Stimulated activated CD4-positive, alpha-beta T cell treated with anti-CD3 and anti-CD28 coated beads, Interleukin-12 subunit alpha, Interleukin-12 subunit beta, amount 100 ng/mL, for 24 hours (primary cell): ENCODE measurements around the gene ELOF1.
"Not testable (repeated sequence)": the region's sequence is repeated elsewhere in the genome, so short reads cannot be mapped to it uniquely, and the experiment has no call there.

Experiments used
- DNase-seq, 2 experiments: peaks; one replicate each; pipeline ENCODE4 v3.0.0-alpha.2; 2020; ENCODE audit warnings: low read depth in 2 of 2

ELOF1 gene

DNA sequence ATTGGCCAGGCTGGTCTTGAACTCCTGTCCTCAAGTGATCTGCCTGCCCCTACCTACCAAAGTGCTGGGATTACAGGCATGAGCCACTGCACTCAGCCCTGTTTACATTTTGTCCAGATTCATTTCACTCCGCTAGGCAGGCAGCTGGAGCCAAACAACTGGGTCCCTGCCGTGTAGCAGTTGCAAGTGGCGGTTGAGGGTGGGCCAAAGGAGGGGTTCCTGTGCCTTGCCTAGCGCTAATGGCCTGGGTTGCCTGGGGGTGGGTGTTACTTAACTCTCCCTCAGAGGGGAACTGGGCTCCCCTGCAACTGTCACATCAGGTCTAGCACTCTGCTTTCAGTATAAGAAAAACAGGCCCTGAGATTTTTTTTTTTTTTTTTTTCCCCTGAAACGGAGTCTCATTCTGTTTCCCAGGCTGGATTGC, 11.0 kb upstream of the ELOF1 start:
- no peak for DNase-seq

DNA sequence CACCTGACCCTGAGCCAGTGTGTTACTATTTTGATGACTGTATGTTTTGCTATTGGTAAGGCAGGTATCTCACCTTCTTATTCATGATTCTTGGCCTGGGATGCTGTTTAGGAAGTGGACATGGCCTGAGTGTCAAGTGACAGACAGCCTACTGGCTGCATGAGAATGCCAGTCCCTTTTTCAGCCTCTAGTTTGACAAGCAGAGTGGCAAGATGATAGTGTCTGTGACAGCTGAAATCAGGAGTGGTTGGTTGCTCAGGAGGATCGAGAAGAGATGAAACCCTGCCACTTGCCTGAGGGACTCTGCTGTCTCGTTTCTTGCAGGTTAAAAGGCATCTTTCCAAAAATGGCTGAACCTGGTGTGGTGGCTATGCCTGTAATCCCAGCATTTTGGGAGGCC, 7.1 kb upstream of the ELOF1 start:
- no peak for DNase-seq

DNA sequence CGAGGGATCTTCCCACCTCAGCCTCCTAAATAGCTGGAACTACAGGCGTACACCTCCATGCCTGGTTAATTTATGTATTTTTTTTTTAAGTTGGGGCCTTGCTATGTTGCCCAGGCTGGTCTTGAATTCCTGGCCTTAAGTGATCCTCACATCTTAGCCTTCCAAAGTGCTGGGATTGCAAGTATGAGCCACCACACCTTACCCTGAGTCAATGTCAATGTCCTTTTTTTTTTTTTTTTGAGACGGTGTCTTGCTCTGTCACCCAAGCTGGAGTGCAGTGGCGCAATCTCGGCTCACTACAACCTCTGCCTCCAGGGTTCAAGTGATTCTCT, 6.6 kb upstream of the ELOF1 start:
- not testable (repeated sequence) for DNase-seq

DNA sequence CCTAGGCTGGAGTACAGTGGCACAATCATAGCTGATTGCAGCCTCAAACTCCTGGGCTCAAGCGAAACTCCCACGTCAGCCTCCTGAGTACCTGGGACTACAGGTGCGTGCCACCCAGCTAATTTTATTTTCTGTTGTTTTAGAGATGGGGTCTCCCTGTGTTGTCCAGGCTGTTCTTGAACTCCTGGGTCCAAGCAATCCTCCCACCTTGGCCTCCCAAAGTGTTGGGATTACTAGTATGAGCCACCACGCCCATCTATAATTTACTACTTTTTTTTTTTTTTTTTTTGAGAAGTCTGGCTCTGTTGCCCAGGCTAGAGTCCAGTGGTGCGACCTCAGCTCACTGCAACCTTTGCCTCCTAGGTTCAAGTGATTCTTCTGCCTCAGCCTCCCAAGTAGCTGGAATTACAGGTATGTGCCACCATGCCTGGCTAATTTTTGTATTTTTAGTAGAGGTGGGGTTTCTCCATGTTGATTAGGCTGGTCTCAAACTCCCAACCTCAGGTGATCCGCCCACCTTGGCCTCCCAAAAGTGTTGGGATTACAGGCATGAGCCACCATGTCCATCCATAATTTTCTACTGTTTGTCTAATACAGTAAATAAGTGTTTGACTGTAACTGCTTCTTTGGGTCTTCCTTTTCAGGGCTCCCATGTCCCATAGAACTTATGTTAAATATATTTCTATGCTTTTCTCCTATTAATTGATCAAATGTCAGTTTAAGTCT, 5.2 kb upstream of the ELOF1 start:
- DNase-seq = not testable (repeated sequence)

DNA sequence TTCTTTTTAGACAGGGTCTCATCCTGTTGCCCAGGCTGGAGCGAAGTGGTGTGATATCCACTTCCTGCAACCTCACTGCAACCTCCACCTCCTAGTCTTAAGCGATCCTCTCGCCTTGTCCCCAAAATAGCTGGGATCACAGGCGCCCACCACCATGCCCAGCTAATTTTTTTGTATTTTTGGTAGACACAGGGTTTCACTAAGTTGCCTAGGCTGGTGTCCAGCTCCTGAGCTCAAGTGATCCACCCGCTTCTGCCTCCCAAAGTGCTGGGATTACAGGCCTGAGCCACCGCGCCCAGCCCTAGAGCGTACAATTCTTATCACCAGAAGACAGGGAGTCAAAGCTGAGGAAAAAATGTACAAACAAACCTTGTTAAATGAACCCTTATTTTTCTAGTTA, 4.5 kb upstream of the ELOF1 start:
- DNase-seq = no peak

DNA sequence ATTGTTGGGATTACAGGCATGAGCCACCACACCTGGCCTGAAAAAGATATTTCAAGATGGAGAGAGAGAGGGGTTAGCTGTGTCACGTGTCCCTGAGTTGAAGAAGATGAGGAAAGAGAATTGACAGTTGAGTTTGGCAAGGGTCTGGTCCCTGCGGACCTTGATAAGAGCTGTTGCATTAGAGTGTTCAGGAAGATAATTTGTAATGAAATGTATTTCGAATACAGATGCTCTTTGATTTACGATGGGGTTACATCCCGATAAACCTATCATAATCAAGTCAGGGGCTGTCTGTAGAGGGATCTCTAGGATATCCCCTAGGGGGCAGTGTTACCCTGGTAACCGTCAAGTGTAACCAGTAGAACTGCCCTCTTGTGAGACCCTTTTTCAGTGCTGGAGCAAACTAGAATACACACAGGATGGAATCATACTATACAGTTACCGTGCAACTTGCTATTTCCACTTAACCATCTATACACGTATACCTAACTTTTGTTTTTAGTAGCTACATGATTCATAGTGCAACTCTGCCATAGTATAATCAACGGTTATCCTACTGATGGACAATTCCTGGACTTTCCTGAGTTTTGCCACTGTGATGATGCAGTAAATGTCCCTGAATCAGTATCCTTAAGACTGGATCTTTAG, 1.5 kb upstream of the ELOF1 start:
- DNase-seq = no peak

DNA sequence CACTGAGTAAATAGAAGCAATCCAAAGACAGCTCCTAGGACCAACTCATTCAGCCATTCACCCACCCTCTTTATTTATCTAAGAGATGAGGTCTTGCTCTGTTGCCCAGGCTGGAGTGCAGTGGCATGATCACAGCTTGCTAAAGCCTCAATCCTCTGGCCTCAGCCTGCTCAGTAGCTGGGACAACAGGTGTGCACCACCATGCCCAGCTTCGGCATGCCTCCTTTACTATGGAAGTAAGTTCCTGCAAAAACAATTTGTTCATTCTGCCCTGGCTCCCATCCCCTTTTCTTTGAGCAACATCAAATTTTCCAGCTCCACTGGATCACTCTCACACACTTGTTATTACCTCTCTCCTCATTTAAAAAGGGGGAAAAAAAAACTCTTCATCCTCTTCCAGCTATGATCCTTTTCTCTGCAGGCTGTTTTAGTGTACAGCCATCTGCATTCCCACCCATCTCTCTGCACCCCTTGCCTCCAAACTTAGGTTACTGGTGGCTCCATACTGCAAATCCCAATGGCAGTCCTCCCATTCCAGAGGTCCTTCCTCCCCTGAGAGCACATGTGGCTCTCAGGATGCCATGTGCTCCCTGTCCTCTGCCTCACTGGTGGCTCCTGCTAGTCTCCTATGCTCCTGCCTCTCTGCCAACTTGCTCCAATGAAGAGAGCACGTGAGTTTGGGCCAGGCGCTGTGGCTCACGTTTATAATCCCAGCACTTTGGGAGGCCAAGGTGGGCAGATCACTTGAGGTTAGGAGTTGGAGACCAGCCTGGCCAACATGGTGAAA, 2.2 kb downstream of the ELOF1 start:
- DNase-seq = no peak

DNA sequence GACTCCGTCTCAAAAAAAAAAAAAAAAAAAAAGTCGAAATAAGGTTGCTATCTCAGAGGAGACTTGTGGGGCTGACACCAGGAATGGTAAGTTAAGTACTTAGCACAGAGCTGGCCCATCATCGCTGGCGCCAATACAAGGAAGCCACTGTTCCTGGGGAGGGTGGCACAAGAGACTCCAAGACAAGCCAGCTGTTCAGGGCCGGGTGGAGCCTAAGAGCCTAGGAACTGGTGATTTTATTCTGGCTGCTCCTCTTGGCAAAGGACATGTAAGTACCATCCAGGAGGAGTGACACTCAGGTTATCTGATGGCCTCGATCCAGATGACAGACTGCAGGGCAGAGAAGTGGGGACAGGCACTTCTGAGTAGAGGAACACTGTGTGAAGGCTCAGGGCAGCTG, 3.8 kb downstream of the ELOF1 start:
- no peak for DNase-seq

DNA sequence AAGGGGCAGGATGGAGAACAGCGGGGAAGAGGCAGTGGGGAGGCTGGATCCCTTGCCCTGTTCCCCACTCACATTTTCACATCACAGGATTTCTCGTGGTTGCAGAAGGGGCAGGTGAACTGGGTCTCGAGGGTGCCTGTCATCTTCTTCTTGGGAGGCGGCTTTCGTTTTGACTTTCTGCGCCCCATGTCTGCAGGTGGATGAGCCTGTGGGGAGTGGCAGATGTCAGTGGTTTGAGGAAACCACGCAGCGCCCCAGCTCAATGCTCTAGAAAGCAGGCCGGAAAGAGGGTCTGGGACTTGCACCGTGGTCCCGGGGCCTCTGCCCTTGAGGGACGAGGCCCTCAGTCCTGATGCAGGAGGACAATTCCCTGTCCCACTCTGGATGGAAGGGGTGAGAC, 4.9 kb downstream of the ELOF1 start:
- no peak for DNase-seq

DNA sequence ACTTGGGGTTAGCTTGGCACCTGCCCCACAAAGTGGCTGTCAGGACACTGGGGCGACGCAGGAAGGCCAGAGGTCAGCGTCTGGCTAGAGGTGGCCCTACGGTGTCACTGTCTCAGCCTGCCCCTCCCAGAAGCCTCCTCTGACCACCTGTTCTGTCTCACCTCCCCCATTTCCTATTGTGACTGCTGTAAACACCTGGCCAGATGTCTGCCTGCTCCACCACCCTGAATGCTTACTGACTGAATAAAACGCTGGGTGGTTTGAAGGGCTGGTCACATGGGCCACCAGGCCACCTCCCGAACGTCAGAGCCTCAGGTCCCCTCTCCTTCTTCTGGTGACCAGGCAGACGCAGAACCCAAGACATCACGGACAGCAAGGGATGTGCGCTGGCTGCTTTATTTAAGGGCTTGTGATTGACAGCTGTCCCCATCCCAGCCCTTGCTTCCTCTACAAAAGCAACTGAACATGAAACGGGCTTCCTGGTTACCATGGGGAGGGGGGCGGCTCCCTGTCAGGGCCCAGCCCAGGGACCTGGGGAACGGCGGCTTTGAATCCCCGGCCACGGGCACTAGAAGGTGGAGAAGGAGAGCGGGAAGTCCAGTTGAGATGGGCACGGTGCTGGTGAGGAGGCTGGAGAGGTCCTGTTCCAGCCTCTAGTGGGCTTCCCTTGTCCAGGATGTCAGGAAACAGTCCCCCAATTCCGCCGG, 6.2 kb downstream of the ELOF1 start:
- DNase-seq = no peak

DNA sequence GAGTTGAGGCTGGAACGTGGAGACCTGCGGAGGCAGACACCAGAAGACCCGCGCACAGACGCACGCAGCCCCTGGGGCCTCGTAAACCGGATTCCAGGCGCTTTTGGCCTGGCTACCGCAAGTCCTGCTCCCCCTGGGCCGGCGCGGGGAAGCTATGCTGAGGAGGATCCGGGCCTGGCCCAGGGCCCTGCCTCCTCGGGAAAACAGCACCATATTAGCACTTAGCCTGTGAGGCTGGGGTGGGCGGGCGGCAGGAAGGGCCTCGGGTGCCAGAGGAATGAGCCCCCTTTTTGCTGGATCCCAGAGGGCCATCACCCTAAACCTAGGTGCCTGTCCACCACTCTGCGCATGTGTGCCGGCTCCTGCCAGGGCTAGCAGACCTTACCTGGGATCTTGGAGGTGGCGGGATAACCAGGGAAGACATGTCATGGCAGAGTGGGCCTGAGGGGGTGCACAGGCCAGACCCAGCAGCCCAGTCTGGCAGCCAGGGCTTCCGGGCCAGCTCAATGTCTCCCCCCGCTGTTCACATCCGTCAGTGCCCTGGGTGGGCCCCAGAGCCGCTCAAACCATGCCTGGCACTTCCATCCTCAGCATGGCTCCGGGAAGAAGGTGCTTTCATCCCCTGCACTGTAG, 7.3 kb downstream of the ELOF1 start:
- DNase-seq = no peak

DNA sequence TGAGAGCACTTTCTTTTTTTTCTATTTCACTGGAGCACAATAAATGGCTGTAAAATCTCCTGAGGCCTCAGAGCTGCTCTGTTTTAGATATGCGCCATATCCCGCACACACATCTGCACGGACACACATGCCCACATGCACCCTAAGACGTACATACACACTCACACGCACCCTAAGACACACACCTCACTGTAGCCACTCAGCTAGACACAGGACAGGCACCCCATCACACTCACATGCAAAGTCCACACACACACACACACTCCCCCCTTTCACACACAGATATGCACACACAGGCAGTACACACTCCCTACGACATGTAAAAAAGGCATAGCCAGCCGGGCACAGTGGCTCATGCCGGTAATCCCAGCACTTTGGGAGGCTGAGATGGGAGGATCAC, 8.8 kb downstream of the ELOF1 start:
- DNase-seq = no peak

DNA sequence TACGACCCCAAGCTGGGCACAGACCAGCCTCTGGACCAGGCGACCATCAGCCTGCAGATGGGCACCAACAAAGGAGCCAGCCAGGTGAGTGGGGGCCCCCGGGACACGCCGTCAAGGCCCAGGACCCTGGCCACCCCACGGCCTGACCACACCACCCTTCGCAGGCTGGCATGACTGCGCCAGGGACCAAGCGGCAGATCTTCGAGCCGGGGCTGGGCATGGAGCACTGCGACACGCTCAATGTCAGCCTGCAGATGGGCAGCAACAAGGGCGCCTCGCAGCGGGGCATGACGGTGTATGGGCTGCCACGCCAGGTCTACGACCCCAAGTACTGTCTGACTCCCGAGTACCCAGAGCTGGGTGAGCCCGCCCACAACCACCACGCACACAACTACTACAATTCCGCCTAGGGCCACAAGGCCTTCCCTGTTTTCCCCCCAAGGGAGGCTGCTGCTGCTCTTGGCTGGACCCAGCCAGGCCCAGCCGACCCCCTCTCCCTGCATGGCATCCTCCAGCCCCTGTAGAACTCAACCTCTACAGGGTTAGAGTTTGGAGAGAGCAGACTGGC, 9.6 kb downstream of the ELOF1 start:
- DNase-seq = no peak

DNA sequence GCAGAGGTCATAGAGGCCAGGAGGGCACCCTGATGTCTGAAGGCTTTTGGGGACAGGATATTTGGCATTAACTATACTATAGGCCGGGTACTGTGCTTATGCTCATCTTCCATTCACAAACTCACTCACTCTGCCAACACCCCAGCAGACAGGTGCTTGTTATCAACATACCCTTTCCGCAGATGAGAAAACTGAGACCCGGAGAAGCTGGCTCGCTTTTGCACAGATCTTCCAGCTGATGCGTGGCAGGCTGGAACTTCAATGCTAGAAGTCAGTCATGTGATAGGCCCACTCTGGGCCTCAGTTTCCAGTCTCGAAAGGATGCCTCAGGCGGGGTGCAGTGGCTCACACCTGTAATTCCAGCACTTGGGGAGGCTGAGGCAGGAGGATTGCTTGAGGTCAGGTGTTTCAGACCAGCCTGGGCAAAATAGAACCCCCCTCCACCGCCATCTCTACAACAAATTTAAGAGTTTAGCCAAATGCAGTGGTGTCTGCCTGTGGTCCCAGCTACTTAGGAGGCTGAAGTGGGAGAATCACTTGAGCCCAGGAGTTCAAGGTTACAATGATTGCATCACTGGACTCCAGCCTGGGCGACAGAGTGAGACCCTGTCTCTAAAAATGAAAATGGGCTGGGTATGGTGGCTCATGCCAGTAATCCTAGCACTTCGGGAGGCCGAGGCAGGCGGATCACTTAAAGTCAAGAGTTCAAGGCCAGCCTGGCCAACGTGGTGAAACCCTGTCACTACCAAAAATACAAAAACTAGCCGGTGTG, 10.9 kb downstream of the ELOF1 start:
- no peak for DNase-seq

DNA sequence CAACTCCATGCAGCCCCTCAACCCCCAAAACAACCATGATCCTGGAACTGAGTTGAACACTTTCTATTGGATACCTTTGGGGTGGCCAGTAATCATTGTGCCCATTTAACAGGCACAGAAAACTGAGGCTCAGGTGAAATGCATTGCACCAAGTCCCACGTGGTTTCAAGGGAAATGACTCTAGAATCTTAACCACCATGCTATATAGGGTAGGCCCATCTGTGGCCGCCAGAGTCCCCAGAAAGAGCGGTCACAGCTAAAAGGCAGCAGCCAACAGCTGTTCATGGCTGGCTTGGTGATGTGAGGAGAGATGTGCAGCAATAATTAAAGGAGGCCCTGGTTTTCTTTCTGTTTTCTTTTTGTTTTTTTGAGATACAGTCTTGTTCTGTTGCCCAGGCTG, 17.8 kb downstream of the ELOF1 start:
- DNase-seq = no peak

DNA sequence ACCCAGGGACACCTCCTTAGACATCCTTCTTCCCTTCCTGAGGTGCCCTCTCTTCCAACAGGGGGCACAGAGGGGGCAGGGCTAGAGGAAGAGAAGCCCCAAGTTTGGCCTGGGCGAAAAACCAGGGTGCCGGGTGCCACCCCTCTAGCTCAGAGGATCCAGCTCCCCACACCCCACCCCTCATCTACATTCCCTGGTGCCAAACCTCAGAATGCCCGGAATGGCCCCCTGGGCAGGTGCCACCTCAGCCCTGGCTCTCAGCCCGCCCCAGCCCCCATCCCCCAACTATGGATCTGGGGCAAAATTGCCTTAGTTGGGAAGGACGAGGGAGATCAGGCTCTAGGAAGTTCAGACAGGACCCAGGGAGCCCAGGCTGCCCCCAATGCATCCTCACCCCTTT, 18.4 kb downstream of the ELOF1 start:
- DNase-seq = no peak

DNA sequence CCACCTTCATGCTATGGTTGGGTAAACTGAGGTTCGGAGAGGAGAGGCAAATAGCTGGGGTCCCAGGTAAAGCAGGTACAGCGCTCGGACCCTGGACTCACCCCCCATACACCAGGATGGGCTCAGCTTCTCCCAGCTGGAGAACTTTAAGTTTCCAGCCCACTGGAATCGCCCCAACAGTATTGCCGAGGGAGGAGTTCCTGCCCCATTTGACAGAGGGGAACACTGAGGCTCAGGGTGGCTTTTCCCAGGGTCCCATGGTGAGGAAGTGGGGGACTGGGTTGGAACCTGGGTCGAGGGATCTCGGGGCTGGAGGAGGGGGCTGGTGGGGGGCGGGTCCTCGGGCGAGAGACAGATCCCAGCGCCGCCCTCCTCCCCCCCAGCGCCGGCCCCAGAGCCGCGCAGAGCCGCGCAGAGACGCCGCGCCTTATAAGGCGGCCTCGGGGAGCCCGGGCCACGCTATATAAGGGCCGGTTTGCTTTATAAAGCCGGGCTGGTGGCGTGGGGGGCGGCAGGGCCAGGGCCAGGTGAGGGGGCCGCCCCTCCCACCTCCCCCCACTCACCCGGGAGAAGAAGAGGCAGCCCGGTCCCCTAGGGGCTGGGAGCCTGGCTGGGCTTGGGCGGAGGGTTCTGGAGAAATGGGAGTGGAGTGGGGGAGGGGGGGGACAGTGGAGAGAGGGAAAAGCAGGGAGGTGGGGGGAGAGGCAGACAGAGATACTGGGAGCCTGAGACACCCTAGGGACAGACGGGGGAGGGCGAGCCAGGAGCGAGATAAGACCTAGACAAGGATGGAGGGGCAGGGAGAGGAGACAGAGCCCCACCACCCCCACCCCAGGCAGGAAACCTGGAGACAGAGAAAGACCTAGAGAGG, 19.3 kb downstream of the ELOF1 start:
- DNase-seq = no peak

DNA sequence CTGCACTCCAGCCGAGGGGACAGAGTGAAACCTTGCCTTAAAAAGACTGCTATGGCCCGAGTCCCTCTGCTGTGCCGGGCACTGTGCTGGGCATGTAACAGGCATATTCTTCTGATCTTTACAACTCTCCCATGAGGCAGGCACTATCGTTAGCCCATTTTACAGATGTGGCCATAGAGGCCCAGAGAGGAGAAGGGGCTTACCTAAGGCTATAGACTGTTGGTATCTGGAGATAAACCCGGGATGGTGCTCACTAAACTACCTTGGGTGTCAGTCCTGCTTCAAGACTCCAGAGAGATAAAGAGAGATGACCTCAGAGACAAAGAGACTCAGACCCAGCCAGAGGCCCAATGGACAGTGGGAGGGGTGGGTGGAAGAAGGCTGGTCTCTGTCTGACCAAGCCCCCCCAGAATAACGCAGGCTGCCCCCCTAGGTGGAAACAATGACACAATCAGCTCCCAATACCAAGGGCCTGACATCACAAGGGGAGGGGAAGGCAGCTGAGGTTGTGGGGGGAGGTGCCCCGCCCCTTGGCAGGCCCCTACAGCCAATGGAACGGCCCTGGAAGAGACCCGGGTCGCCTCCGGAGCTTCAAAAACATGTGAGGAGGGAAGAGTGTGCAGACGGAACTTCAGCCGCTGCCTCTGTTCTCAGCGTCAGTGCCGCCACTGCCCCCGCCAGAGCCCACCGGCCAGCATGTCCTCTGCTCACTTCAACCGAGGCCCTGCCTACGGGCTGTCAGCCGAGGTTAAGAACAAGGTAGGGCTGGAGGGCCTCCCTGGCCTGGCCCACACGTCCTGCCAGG, 20.6 kb downstream of the ELOF1 start, which contains the start of gene CNN1:
Gene CNN1 (plus strand): TSS at position 620 of the 805 bp plus-strand sequence. CDS start 77 bp downstream, at position 697.
- no peak for DNase-seq
